DMS153 treated with DMSO at 0.1 percent for 48 hours (cell line): Measurements from ENCODE around the gene CDH10.
A peak's percentile ranks its signal among the peaks of the same experiment; 100 is the strongest.

ENCODE experiments used
- DNase-seq: peaks from one replicate; lab custom pipeline; 2025; ENCODE audit not compliant: unreplicated experiment; lab: John Stamatoyannopoulos, UW

CDH10 gene

DNA sequence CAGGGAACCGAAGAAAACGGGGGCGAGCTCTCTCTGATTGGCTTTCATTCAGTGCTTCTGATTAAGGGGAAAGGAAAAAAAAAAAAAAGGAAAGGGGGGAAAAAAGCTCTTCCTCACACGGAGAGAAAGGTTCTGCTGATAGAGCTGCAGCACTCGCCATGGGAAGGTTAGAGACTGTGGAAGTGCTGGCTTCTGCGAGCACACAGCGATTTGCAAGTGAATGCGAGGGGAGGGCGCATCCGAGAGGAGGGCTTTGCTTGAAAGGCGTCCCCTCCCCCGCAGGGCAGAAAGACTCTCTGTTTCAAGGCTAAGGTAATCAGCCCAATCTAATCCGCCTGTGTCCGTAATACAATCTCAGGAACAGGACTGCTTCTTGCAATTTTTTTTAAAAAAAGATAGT, at the start of gene CDH10:
Gene CDH10, minus strand, starts transcription at position 218 of the 400 bp plus-strand sequence. CDS start 51,488 bp downstream, outside the sequence.
- DNase-seq = no peak

DNA sequence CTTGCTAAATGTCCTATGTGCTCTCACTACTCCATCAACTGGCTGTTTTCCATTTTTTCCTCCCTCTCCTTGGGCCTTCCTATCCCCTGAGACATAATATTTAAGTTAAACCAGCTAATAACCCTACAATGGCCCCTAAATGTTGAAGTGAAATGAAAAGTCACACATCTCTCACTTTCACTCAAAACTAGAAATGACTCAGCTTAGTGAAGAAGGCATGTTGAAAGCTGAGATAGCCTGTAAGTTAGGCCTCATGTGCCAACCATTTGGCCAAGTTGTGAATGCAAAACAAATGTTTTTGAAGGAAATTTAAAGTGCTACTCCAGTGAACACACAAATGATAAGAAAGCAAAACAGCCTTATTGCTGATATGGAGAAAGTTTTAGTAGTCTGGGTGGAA, 48.8 kb upstream of the CDH10 start:
- no peak for DNase-seq

GRCh38 chr5:24691074-24691473, 46.3 kb upstream of the CDH10 start:
- DNase-seq = no peak

- no peak for DNase-seq
Observed at GRCh38 chr5:24681106-24681505, 36.3 kb upstream of the CDH10 start.

- DNase-seq = no peak
Observed at GRCh38 chr5:24668050-24668449, 23.3 kb upstream of the CDH10 start.

DNA sequence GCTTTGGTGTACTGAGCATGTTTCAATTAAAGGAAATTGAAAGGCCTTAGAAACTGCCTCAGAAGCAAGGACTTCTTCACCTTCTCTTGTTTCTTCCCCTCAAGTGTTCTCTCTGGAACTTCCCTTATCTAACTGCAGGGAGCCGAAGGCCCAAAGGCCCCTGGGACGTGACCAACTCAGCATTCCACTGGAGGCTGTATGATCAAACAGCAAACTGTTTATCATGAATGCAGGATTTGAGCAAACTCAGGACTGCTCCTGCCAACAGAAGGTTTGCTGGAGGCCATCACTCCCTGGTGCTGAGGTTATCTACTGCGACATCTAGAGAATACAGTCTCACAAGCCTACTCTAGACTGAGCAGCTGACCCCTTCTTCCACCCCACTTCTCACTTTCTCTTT, 4.8 kb upstream of the CDH10 start:
- DNase-seq = no peak

DNA sequence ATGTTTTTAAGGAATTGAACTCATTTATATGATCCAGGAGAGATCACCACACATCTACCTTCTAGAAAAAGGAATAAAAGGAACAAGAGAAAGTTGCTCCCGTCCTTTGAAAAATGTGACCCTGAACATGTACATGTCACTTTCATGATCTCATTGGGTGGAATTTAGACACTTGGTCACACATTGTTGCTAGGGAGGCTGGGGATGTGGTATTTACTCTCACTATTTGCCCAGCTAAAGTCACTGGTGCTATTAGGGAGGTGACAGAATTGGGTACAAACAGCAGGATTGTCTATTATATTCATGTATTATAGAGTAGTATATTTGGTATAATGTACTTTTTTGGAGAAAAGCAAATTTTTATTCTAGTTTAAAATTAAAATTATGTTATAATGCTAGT, 2.1 kb upstream of the CDH10 start:
- DNase-seq = no peak

GRCh38 chr5:24645483-24645882, 705 bp upstream of the CDH10 start:
- DNase-seq = no peak

GRCh38 chr5:24643880-24644279, 898 bp downstream of the CDH10 start:
- no peak for DNase-seq

GRCh38 chr5:24643156-24643555, 1.6 kb downstream of the CDH10 start:
- no peak for DNase-seq

GRCh38 chr5:24642022-24642421, 2.8 kb downstream of the CDH10 start:
- peak; percentile 24 for DNase-seq

- no peak for DNase-seq
Observed at GRCh38 chr5:24635209-24635608, 9.6 kb downstream of the CDH10 start.

DNA sequence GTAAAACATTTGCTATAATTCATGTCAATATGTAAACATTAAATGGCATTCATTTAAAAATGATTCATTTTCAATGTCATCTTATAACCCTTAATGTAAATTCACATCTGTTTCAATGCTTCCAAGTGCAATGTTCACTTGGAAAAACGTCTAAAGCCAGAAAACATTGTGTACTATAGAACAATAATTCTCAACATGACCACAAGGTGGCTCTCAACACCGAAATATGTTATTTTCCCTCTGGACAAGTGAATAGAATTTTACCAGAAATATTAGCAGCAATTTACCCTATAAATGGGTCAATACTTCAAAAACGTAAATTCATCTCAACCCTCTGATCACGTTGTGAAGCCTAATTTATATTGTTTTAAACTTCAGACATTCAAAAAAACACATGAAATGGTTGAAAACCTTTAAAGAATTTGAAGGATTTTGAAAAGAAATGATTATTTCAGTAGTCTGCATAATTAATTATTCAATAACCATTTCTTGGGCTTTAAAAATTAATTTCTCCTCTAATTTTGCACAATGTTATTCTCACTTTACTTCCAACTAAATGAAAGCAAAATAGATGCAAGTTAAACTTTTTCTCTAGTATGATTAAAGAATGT, 11.0 kb downstream of the CDH10 start:
- peak; percentile 59 for DNase-seq

DNA sequence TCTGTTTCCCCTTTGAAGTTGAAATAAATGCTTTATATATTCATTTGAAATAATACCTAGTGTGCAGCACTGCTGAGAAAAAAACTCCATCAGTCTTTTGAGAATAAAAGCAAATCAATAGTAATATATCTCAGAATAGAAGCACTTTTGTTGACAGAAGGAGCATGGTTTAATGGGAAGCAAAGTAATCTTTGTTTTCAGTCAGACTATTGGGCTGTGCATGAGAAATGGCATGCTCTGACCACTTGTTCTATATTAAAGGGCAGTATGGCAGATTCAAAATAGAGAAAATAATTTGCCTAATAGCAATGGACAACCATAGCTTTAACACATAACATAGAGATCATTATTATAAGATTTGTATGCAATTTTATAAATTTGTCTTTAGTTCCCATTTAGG, 12.4 kb downstream of the CDH10 start:
- DNase-seq = no peak

GRCh38 chr5:24630918-24631317, 13.9 kb downstream of the CDH10 start:
- no peak for DNase-seq

GRCh38 chr5:24629798-24630197, 15.0 kb downstream of the CDH10 start:
- DNase-seq = no peak

- DNase-seq = no peak
Observed at GRCh38 chr5:24624872-24625271, 19.9 kb downstream of the CDH10 start.

- no peak for DNase-seq
Observed at GRCh38 chr5:24623624-24624023, 21.2 kb downstream of the CDH10 start.

DNA sequence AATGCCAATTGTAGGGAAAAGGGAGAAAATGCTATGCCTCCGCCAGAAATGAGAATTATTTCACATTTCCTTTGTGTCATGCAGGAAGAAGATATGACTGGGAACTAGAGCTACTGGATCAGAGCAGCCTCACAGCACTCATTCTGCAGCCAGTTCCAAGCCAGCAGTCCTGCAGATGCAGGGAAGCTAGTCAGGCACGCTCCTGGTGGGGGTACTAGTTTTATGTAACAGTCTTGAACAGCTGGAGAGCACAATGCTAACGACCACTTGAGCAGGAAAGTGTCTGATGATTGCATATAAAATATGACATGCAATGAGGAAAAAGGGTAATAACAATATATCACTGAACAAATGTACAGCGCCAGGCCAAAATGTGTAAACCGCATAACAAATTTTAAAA, 21.7 kb downstream of the CDH10 start:
- no peak for DNase-seq

DNA sequence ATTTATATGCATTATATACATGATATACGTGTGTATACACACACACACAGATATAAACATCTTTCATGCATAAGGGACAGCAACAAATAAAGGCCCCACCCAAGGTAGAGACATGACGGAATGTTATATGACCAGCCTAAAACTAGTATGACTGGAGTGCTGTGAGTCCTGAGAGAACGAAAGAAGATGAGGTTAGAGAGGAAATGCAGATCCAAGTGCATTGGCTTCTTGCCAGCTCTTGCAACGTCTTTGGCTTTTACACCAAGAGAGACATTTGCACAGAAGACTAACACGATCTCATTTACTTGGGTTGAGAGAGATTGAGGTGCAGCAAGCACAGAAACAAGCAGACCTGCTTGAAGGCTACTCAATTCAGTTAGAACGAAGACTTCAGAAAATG, 23.0 kb downstream of the CDH10 start:
- DNase-seq = no peak

- DNase-seq = no peak
Observed at GRCh38 chr5:24616566-24616965, 28.2 kb downstream of the CDH10 start.

DNA sequence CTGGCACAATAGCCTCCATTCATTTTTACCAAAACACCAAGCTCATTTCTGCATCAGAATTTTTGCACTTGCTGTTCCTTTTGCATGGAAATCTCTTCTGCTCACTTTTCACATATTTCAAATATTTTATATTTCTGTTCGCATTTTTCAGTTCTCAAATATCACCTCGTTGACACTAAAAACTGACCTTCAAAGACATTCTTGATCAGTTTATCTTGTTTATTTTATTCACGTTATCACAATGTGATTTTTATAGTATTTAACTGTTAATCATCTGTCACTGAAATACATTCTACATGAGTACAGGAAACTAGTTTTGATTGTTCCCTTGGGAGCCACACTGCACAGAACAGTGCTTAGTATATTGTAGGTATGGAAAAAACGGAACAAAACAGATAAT, 29.6 kb downstream of the CDH10 start:
- DNase-seq = no peak

DNA sequence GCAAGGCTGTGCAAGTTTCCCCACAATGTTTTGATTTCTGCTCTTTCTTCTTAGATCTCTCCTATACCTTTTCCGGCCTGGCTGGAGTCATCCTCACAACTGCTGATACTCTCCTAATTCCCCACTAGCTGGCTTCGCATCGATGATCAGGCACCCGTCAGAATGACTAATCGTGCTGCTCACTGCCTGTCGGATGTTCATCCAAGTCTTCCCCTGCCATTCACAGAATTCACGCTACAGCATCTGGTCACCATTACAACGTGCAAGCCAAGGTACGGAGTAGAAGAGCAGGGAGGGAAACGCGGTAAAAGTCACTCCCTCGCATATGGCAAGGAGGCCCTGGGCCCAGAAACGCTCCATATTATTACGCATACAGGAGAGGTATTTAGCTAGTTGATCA, 35.1 kb downstream of the CDH10 start:
- no peak for DNase-seq

GRCh38 chr5:24606971-24607370, 37.8 kb downstream of the CDH10 start:
- DNase-seq = no peak
